Panc1 (cell line): ENCODE measurements around the gene MBOAT1. TPM values are rescaled to one million over a fixed set of nuclear protein-coding genes. Genes with fewer than 3 reads are reported as not detected.

Experiments used
- ATAC-seq: fragments of 200-7000 bp; cut with Tn5 transposase; 2 replicates; pipeline ENCODE4 v1.9.1; 2020; ENCODE audit warnings: mild to moderate bottlenecking, moderate library complexity
- BruUV-seq: library from RNA; stranded (reverse); fragments of 400-500 nt; replicated peaks from 2 replicates; lab custom pipeline; 2021; lab: Mats Ljungman, UMichigan
- CTCF ChIA-PET: fragments of 300-600 bp; sonication (Branson Sonifier 250); formaldehyde crosslinking; loops from one replicate; lab custom pipeline; 2022; ENCODE audit warnings: antibody characterized with exemption; lab: Charles Lee
- POLR2A ChIA-PET: fragments of 300-600 bp; sonication (Branson Sonifier 250); formaldehyde crosslinking; loops from one replicate; lab custom pipeline; 2022; ENCODE audit warnings: antibody characterized with exemption; lab: Charles Lee
- DNase-seq: peaks from one replicate; pipeline ENCODE4 v3.0.0-alpha.2; 2010; ENCODE audit warnings: low read depth, low spot score
- H3K27ac ChIP-seq: 2 replicates; pipeline ENCODE4 v1.5.1; 2011; ENCODE audit warnings: mild to moderate bottlenecking, low read length, inconsistent platforms
- H3K27me3 ChIP-seq: fragments of 200-500 bp; sonication (Bioruptor generic); 2 replicates; pipeline ENCODE4 v1.6.0; 2014; ENCODE audit warnings: low read length, inconsistent platforms; ENCODE audit not compliant: control insufficient read depth, insufficient read depth
- H3K36me3 ChIP-seq: fragments of 200-500 bp; sonication (Bioruptor generic); 2 replicates; pipeline ENCODE4 v1.5.1; 2014; ENCODE audit warnings: inconsistent platforms, mild to moderate bottlenecking, low read length, moderate library complexity; ENCODE audit not compliant: control insufficient read depth, insufficient read depth
- H3K4me1 ChIP-seq: 2 replicates; pipeline ENCODE4 v1.5.1; 2011; ENCODE audit warnings: inconsistent platforms, mild to moderate bottlenecking, low read length, moderate library complexity; ENCODE audit not compliant: control insufficient read depth, insufficient read depth
- H3K4me3 ChIP-seq, 2 experiments: 2 replicates each; pipeline ENCODE4 v1.5.1; 2011 to 2012; ENCODE audit warnings: low read depth in 2 of 2, low read length in 2 of 2, mild to moderate bottlenecking in 2 of 2, inconsistent platforms in 1 of 2, moderate library complexity in 1 of 2
- H3K9me3 ChIP-seq: fragments of 200-500 bp; sonication (Bioruptor generic); 2 replicates; pipeline ENCODE4 v1.5.1; 2014; ENCODE audit warnings: low read depth, mild to moderate bottlenecking, inconsistent platforms, low read length, moderate library complexity; ENCODE audit not compliant: control insufficient read depth, insufficient read depth
- CTCF ChIP-seq: fragments of 450-650 bp; IDR thresholded peaks from 2 replicates; pipeline ENCODE4 v1.5.1; 2017; ENCODE audit warnings: mild to moderate bottlenecking
- POLR2AphosphoS5 ChIP-seq: IDR thresholded peaks from 2 replicates; pipeline ENCODE4 v1.6.1; 2012; ENCODE audit warnings: mild to moderate bottlenecking, low read depth, low read length, moderate library complexity
- REST ChIP-seq, 2 experiments: IDR thresholded peaks; 2 replicates each; pipeline ENCODE4 v1.6.1; 2011 to 2012; ENCODE audit warnings: low read depth in 2 of 2, control low read depth in 1 of 2, low read length in 1 of 2, mild to moderate bottlenecking in 1 of 2, moderate library complexity in 1 of 2; ENCODE audit not compliant: insufficient read depth in 1 of 2
- SIN3A ChIP-seq: IDR thresholded peaks from 2 replicates; pipeline ENCODE4 v1.6.1; 2012; ENCODE audit warnings: low read depth, mild to moderate bottlenecking, low read length, moderate library complexity, borderline replicate concordance; ENCODE audit not compliant: insufficient read depth
- TCF7L2 ChIP-seq: IDR thresholded peaks from 2 replicates; pipeline ENCODE4 v1.6.1; 2011; ENCODE audit warnings: mild to moderate bottlenecking, low read depth, low read length, inconsistent platforms
- in situ Hi-C: cut with HindIII; loops from 2 replicates; pipeline ENCODE4 v1.10.0; 2016; ENCODE audit warnings: low sequenced_read_pairs, low pct_unique_long_range_greater_than_20kb
- intact Hi-C: fragments of 100-400 bp; cut with micrococcal nuclease; formaldehyde crosslinking; loops from one replicate; pipeline ENCODE4 v1.10.0; 2022; ENCODE audit not compliant: unreplicated experiment
- total RNA-seq: library from RNA; stranded (reverse); gene quantifications from one replicate; pipeline ENCODE4 v1.2.1, GENCODE V29; 2021; ENCODE audit not compliant: unreplicated experiment

The MBOAT1 gene
- total RNA-seq, 1 experiment from 2014 or later = 15.1 TPM

GRCh38 chr6:20197251-20197650, 15.0 kb downstream of the MBOAT1 start:
- Histone ChIP-seq H3K9me3 (no peaks in the 10 kb centered on the region), H3K27me3 (no peaks in the 10 kb centered on the region), H3K4me1 (peaks cover 25% of the 10 kb centered on the region), H3K27ac (no peak overlapping the region), H3K4me3 (no peak overlapping the region), H3K36me3 (no peaks in the 10 kb centered on the region)
- intact Hi-C loops = no loop called here
- TF ChIP-seq CTCF (no peak), POLR2AphosphoS5 (no peak), TCF7L2 (no peak), REST (IDR thresholded peaks at IDR 0.05; ENCODE audit: insufficient read depth in 1 of 2, low read depth in 2 of 2, low read length in 1 of 2) (no peak), SIN3A (no peak)
- ChIA-PET POLR2A (no interaction called here), CTCF (no interaction called here)
- in situ Hi-C loops = no loop called here
- ATAC-seq (no peak), DNase-seq (no peak)
- no TSS peak for BruUV-seq

- in situ Hi-C loops = no loop called here
- no TSS peak for BruUV-seq
- ChIA-PET POLR2A (no interaction called here), CTCF (no interaction called here)
- no peak for ATAC-seq
- Histone ChIP-seq H3K27ac (no peak overlapping the region), H3K4me3 (no peak overlapping the region), H3K36me3 (no peaks in the 10 kb centered on the region), H3K9me3 (0 out of 2 replicates have a peak, but pooled peaks cover 3% of the 10 kb centered on the region), H3K27me3 (no peaks in the 10 kb centered on the region), H3K4me1 (no peaks in the 10 kb centered on the region)
- intact Hi-C loops = no loop called here
- no peak for DNase-seq
- TF ChIP-seq POLR2AphosphoS5 (no peak), CTCF (no peak), SIN3A (no peak), TCF7L2 (no peak), REST (IDR thresholded peaks at IDR 0.05; ENCODE audit: insufficient read depth in 1 of 2, low read depth in 2 of 2, low read length in 1 of 2) (no peak)
Observed at GRCh38 chr6:20192625-20193024, 19.6 kb downstream of the MBOAT1 start.
